Cardiac muscle cell (in vitro differentiated cells and primary cell): ENCODE measurements around the gene IL18RAP. TPM values are rescaled to one million over a fixed set of nuclear protein-coding genes. Genes with fewer than 3 reads are reported as not detected.

Experiments
- DNase-seq, 2 donors: peaks; one replicate each; pipeline versions ENCODE4 v3.0.0 to v3.0.0-alpha.2; 2010 to 2017; ENCODE audit warnings: low read depth in 1 of 2, low spot score in 1 of 2
- H3K27ac ChIP-seq: fragments of 200-600 bp; sonication (generic); 2 replicates; pipeline ENCODE4 v1.5.1; 2016
- H3K27me3 ChIP-seq: fragments of 200-600 bp; sonication (generic); 2 replicates; pipeline ENCODE4 v1.6.0; 2016; ENCODE audit warnings: control low read depth
- H3K36me3 ChIP-seq: fragments of 200-600 bp; sonication (generic); 2 replicates; pipeline ENCODE4 v1.5.1; 2016; ENCODE audit warnings: control low read depth
- H3K4me1 ChIP-seq: fragments of 200-600 bp; sonication (generic); 2 replicates; pipeline ENCODE4 v1.8.1; 2017; ENCODE audit warnings: low read depth, mild to moderate bottlenecking, mixed run types
- H3K4me3 ChIP-seq: fragments of 200-600 bp; sonication (generic); 2 replicates; pipeline ENCODE4 v1.5.1; 2016; ENCODE audit warnings: mild to moderate bottlenecking
- H3K9me3 ChIP-seq: fragments of 200-600 bp; sonication (generic); 2 replicates; pipeline ENCODE4 v1.5.1; 2017; ENCODE audit warnings: low read depth, mild to moderate bottlenecking, control low read depth
- polyA plus RNA-seq: library from polyadenylated mRNA; unstranded; fragments of >200 nt; fragmentation: Nextera tagmentation; extraction: Ambion mirVana; gene quantifications from 2 replicates; pipeline ENCODE4 v1.2.1, GENCODE V29; 2016
- total RNA-seq: library from RNA; depleted of rRNA; stranded (reverse); fragments of >200 nt; gene quantifications from 2 replicates; pipeline ENCODE4 v1.2.3, GENCODE V29; 2016
- TF ChIP-seq, protein P1 (sequence below): IDR thresholded peaks from 2 replicates; pipeline ENCODE4 v1.5.1; 2012; ENCODE audit warnings: low read depth, mild to moderate bottlenecking, low read length

Gene IL18RAP
- total and polyA plus RNA-seq, 2 experiments from 2014 or later, result 0.09 TPM; not detected in 1

DNA sequence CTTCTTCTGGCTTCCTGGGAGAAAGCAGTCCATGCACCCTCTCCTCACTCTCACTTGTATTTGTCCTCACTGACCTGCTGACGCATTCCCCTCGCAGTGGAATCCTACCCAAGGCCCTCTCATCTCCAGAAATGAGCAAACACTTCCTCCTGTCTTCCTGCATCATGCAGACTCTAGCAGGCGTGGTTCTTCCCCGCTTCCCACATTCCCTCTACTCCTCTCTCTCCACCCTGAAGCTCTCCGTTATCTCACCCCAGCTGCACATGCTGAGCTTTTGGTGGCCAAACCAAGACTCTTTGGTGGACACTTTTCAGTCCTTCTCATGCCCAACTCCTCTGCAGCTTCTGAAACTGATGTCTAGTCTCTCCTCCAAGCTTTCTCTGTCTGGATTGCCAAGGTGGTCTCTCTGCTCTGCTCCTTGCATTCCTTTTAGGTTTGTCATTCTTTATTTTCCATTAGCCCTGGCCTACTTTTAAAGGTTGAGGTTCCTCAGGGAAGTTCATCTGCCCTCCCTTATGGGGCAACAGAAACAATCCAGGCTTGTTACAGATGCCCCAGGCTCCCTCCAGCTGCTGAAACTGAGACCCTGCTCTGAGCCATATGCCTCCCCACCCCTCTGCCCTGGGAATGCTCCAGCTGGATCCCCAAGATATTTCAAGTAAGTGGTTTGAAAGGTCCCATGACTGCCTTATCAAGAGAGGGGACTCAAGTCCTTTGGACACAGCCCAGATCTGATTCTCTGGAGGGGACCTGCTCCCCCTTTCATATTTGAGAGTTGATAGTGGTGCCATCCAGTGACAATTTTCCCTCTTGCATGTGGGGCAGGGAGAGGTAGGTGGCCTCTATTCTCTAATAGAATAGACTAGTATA lies 835 bp upstream of the IL18RAP start:
- no peaks in the 10 kb centered on the region for H3K27me3 ChIP-seq

DNA sequence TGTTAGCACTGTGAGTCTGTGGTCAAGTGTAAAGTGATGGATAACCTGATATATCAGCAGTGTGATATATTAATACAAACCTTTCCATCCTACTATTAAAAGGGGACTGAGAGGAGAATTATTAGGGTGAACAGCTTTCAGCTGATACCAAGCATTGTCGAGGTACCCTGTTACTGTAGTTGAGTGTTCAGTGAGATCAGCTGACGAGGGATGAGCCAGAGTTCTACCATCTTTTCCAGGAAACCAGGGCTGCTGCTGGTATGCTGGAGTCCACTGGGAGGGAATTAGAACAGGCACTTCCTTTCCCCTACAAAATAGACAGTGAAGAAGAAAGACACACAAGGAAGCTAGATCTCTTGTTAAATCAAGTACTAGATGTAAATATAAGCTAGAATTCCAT lies 408 bp downstream of the IL18RAP start:
- TF ChIP-seq, protein P1, sequence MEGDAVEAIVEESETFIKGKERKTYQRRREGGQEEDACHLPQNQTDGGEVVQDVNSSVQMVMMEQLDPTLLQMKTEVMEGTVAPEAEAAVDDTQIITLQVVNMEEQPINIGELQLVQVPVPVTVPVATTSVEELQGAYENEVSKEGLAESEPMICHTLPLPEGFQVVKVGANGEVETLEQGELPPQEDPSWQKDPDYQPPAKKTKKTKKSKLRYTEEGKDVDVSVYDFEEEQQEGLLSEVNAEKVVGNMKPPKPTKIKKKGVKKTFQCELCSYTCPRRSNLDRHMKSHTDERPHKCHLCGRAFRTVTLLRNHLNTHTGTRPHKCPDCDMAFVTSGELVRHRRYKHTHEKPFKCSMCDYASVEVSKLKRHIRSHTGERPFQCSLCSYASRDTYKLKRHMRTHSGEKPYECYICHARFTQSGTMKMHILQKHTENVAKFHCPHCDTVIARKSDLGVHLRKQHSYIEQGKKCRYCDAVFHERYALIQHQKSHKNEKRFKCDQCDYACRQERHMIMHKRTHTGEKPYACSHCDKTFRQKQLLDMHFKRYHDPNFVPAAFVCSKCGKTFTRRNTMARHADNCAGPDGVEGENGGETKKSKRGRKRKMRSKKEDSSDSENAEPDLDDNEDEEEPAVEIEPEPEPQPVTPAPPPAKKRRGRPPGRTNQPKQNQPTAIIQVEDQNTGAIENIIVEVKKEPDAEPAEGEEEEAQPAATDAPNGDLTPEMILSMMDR, result no peak
- DNase-seq, result no peak
- Histone ChIP-seq H3K27me3 (no peaks in the 10 kb centered on the region), H3K4me3 (no peak overlapping the region), H3K27ac (no peak overlapping the region), H3K9me3 (no peaks in the 10 kb centered on the region), H3K4me1 (no peaks in the 10 kb centered on the region), H3K36me3 (no peaks in the 10 kb centered on the region)

More for the DNA sequence above, 835 bp upstream of the IL18RAP start:
- Histone ChIP-seq H3K4me1 (no peaks in the 10 kb centered on the region), H3K9me3 (no peaks in the 10 kb centered on the region), H3K27ac (no peak overlapping the region), H3K4me3 (no peak overlapping the region), H3K36me3 (no peaks in the 10 kb centered on the region)
- DNase-seq, result no peak
- TF ChIP-seq, protein P1, result no peak

DNA sequence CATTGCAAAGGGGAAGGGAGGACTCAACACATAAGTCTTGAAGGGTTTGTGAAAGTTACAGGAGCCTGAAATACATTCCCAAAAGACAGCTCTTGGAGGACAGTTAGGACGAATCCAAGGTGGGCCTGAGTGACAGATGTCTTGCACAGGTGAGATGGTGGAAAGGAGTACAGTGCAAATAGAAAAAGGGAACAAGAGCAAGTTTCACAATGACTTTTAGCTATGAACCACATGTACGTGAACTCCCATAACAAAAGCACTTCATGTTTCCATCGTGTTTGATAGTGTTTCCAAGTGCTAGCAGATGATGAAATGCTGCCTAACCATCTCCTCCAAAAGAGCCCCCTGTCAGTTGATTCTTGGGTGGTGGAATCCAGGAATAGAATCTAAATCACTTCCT lies 1.8 kb downstream of the IL18RAP start:
- no peak for DNase-seq
- Histone ChIP-seq H3K9me3 (no peaks in the 10 kb centered on the region), H3K4me3 (no peak overlapping the region), H3K27ac (no peak overlapping the region), H3K27me3 (no peaks in the 10 kb centered on the region), H3K36me3 (no peaks in the 10 kb centered on the region), H3K4me1 (no peaks in the 10 kb centered on the region)
- TF ChIP-seq, protein P1, result no peak

DNA sequence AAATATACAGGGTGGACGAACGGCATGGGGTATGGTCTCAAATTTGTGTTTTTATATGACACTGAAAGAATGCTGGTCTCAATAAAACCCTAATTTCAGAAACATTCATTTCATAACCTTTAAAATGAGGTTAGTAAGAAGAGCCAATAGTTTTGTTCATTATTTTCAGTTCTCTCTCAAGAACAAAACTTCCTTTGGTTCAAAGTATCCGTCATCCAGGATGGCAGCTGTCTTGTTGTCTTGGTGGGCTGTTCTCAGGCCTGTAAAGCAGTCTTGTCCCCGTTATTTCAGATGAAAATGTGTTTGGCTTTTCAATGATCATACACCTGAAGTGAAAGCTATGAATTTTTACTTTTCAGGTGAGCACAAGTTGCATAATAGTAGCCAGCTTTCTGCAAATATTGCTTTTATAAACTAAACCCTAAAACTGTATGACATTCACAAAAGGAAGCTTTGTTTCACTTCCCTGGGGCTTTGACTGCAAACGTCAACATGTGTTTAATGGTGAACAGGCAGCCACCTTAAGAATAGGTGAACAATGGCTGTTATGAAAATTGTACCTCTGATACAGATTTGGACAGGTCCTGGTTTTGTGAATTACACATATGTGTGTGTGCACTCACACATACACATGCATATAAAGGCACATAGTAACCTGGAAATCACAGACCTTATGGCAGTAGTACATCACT lies 2.6 kb downstream of the IL18RAP start:
- no peaks in the 10 kb centered on the region for H3K27me3 ChIP-seq
- no peaks in the 10 kb centered on the region for H3K9me3 ChIP-seq
- no peaks in the 10 kb centered on the region for H3K4me1 ChIP-seq
- no peak for DNase-seq
- H3K27ac ChIP-seq, result no peak overlapping the region
- TF ChIP-seq, protein P1, result no peak
- no peak overlapping the region for H3K4me3 ChIP-seq
- no peaks in the 10 kb centered on the region for H3K36me3 ChIP-seq

DNA sequence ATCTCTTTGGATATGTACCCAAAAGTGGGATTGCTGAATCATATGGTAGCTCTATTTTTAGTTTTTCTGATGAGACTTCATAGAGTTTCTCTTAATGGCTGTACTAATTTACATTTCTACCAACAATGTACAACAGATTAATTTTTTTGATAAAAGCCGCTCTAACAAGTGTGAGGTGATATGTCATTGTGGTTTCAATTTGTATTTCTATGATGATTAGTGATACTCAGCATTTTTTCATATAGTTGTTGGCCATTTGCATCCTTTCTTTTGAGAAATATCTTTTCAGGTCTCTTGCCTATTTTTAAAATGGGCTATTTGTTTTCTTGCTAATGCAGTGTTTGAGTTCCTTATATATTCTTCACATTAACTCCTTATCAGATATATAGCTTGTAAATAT lies 4.3 kb downstream of the IL18RAP start:
- H3K4me1 ChIP-seq, result no peaks in the 10 kb centered on the region
- H3K27ac ChIP-seq, result no peak overlapping the region
- H3K36me3 ChIP-seq, result no peaks in the 10 kb centered on the region
- TF ChIP-seq, protein P1, result no peak
- H3K27me3 ChIP-seq, result no peaks in the 10 kb centered on the region
- no peak for DNase-seq
- H3K4me3 ChIP-seq, result no peak overlapping the region
- no peaks in the 10 kb centered on the region for H3K9me3 ChIP-seq
